Sigmoid colon (tissue), 4 donors: ENCODE measurements around the gene MAPK12.

Source experiments
- EP300 ChIP-seq, 4 donors: sonication (generic); formaldehyde crosslinking; IDR thresholded peaks; one replicate each; pipeline ENCODE4 v1.6.1; 2017; ENCODE audit warnings: antibody characterized with exemption in 4 of 4
- POLR2A ChIP-seq, 2 donors: fragments of 450-650 bp; IDR thresholded peaks; one replicate each; pipeline ENCODE4 v1.6.1; 2016; ENCODE audit warnings: antibody characterized with exemption in 2 of 2, mild to moderate bottlenecking in 2 of 2, moderate library complexity in 2 of 2
- POLR2AphosphoS5 ChIP-seq, 4 donors: sonication (generic); formaldehyde crosslinking; IDR thresholded peaks; one replicate each; pipeline ENCODE4 v1.6.1; 2017; ENCODE audit warnings: antibody characterized with exemption in 4 of 4
- TF ChIP-seq, protein P1 (sequence below), 4 experiments: fragments of 450-650 bp in 3 of 4; fragments of 200-600 bp in 1 of 4; IDR thresholded peaks; one replicate each; pipeline ENCODE4 v1.5.1; 2016 to 2019; ENCODE audit warnings: antibody characterized with exemption in 4 of 4, mild to moderate bottlenecking in 3 of 4, moderate library complexity in 2 of 4

DNA sequence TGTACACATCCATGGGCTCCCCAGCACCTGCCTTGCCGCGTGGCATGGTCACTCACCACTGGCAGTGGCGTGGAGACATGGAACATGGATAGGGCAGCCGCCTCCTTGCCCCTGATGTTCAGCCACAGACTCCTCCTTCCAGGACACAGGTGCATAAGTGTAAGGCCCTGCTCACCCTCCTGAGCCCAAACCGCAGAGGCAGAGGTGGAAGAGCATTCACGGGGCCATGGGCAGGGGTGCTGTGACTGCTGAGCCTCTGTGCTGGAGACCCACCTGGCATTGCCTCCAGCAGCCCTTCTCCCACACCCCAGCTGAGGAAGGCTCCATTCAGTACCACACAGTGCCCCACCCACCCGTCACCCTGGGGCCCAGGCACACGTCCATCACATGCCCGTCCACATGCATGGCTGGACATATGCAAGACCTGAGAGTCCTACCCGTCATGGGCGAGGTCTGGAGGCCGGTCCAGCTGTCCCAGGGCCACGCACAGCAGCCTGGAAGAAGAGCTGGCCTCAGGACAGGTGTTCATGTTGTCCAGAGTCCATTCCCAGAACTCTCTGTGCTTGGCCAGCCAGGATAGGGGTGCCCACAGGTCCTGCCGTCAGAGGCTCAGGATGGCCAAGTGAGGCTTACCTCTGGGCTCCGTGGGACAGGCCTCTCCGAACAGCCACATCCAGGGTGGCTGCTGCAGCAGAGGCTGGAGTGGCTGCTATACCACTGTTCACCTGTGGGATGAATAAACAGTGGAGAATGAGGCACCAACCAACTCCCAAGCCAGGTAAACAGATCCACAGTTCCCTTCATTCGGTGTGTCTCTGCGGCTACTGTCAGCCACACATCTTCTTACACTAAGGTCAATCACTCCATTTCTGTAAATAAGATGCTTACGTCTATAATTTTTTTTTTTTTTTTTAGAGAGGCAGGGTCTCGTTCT lies 15.0 kb downstream of the MAPK12 start:
- TF ChIP-seq, protein P1, sequence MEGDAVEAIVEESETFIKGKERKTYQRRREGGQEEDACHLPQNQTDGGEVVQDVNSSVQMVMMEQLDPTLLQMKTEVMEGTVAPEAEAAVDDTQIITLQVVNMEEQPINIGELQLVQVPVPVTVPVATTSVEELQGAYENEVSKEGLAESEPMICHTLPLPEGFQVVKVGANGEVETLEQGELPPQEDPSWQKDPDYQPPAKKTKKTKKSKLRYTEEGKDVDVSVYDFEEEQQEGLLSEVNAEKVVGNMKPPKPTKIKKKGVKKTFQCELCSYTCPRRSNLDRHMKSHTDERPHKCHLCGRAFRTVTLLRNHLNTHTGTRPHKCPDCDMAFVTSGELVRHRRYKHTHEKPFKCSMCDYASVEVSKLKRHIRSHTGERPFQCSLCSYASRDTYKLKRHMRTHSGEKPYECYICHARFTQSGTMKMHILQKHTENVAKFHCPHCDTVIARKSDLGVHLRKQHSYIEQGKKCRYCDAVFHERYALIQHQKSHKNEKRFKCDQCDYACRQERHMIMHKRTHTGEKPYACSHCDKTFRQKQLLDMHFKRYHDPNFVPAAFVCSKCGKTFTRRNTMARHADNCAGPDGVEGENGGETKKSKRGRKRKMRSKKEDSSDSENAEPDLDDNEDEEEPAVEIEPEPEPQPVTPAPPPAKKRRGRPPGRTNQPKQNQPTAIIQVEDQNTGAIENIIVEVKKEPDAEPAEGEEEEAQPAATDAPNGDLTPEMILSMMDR (IDR thresholded peaks at IDR 0.05) = no peak
- TF ChIP-seq POLR2A (IDR thresholded peaks at IDR 0.05) = no peak
- no peak for TF ChIP-seq EP300 (IDR thresholded peaks at IDR 0.05)
- TF ChIP-seq POLR2AphosphoS5 (IDR thresholded peaks at IDR 0.05) = no peak
